ENCODE measurements around the gene ST3GAL4.
"Not testable (repeated sequence)": the region's sequence is repeated elsewhere in the genome, so short reads cannot be mapped to it uniquely, and the experiment has no call there.

ST3GAL4 gene

DNA sequence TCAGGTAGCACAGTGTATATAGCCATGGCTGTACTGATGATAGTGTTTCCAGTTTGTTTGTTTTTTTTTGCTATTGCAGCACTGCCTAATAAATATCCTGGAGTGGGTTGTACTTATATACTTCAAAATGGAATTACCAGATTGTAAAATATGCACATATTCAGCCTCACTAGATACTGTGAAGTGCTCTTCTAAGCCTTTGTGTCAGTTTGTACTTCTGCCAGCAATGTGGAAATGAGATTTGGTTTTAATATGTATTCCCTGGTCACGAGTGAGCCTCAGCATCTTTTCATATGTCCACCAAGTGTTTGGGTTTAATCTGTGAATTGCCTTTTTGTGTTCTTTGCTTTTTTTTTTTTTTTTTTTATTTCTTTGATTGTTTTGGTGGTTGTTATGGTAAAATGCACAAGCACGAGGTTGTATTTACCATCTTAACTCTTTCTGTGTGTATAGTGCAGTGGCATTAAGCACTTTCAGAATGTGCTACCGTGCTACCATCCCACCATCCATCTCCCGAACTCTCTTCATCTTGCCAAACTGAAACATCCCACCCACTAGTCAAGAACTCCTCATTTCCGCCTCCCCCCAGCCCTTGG is 34.9 kb downstream of the ST3GAL4 start:
- no peak for DNase-seq (ENCODE audit: low read depth)

- no peak for DNase-seq (ENCODE audit: low read depth)
Observed at GRCh38 chr11:126391286-126391954, 35.9 kb downstream of the ST3GAL4 start.

DNA sequence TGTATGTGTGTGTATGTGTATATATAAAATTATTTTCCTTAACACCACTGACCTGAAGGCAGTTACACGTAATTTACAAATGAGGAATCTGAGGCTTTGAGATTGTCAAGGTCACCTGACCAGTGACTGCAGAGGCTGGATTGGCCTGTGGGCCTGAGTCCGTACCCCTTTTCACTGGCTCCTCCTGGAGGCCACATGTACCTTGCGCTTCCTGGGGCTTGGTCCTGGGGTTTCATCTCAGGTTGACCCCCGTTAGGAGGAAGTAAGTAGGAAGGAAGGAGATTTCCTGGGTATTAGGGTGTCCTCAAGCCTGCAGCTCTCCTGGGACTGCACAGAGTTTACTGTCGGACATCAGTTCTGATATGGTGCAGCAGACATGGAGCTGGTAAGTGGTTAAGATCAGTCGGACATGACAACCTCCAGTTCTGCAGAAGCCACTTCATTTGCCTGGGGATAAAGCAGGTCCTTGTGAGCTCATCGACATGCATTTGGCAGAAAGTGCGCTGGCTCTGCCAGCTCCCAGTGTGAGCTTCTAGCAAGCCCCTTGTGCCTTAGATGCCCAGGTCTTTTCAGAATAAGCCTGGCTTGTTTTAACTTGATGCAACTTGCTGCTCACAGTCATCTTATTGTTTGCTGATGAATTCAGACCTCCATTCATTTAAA is 36.6 kb downstream of the ST3GAL4 start:
- DNase-seq (ENCODE audit: low read depth), result no peak

GRCh38 chr11:126392633-126393013 is 37.1 kb downstream of the ST3GAL4 start:
- no peak for DNase-seq (ENCODE audit: low read depth)

DNA sequence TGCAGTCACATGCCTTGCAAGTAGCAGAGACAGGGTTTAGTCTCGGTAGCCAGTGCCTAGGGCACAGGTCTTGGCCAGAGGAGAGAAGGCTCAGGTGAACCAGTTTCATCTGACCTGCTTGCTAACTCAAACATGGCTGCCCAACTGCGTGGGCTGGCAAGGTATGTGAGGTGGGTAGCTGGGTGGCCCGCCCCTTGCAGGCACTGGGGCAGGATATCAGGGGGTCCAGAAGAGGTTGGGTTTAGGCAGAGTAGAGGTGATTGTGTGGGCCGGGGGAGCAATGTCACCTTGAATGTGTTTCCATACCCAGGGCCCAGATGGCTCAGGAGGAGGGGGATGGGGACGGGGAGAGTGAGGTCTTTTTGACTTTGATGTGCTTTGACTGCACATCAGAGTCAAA is 37.7 kb downstream of the ST3GAL4 start:
- DNase-seq (ENCODE audit: low read depth), result no peak

- no peak for DNase-seq (ENCODE audit: low read depth)
Observed at GRCh38 chr11:126394036-126394435, 38.5 kb downstream of the ST3GAL4 start.

DNA sequence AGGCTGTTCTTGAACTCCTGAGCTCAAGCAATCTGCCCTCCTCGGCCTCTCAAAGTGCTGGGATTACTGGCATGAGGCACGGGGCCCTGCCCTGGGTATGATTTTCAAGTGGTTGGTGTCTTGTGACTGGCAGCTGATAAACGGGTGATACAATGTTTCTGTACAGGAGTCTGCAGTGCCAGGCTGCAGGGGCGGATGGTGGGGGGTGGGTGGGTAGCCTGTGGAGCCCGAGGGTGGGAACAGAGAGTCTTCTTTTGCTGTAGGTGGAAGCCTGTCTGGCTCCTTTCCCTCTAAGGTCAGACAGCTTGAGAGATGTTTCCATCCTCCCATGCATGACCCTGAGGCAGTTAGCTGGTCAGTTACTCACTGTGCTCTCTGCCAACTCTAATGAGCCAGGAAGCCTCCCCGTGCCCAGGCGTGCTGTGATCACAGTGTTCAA is 39.2 kb downstream of the ST3GAL4 start:
- DNase-seq (ENCODE audit: low read depth), result not testable (repeated sequence)

GRCh38 chr11:126395784-126396183 is 40.3 kb downstream of the ST3GAL4 start:
- DNase-seq (ENCODE audit: low read depth), result not testable (repeated sequence)

DNA sequence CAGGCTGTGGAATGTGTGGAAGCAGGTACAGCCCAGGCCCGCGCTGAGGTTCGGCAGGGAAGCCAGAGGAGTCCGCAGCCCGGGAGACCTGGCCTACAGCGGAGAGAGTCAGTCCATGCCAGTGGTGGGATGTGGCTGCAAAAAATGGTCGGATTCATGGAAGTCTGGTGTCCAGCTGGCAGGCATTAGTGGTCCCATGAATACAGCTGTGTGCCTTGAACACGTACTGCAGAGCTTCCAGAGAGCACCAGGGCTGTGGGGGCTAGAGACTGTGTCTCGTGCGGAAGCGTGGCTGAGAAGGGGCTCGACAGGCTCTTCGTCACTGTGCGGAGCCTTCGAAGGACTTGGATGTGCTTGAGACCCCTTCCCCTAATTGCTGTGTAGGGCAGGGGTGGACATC is 40.8 kb downstream of the ST3GAL4 start:
- not testable (repeated sequence) for DNase-seq (ENCODE audit: low read depth)

GRCh38 chr11:126396965-126397364 is 41.5 kb downstream of the ST3GAL4 start:
- no peak for DNase-seq (ENCODE audit: low read depth)

GRCh38 chr11:126398296-126398695 is 42.8 kb downstream of the ST3GAL4 start:
- DNase-seq (ENCODE audit: low read depth), result no peak

DNA sequence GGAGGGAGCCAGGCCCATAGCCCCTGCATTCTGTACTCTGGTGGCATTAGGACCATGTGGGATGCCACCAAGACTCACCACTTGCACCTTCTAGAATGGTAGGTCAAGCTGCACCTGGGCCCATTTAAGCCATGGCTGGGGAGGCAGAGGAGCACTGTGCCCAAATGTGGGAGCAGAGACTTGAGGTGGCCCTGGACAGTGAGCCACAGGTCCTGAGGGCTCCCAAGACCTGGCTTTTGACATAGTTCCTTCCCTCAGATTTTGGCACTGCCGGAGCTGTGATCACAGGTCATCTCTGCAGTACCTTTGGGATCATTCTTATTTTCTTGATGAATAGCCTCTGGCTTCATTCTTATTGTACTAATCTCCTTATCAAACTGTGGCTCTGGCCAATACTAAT is 43.2 kb downstream of the ST3GAL4 start:
- DNase-seq (ENCODE audit: low read depth), result no peak

DNA sequence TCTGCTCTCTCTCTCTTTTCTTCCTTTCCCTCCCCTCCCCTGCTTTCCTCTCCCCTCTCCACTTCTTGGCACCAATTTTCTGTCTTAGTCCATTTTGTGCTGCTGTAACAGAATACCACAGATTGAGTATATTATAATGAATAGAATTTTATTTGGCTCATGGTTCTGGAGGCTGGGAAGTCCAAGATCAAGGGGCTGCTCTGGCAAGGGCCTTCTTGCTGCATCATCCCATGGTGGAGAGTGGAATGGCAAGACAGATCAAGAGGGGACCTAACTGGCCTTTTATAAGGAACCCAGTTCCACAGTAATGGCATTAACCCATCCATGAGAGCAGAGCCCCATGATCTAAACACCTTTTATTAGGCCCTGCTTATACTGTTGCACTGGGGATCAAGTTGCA is 44.5 kb downstream of the ST3GAL4 start:
- DNase-seq (ENCODE audit: low read depth), result no peak

- no peak for DNase-seq (ENCODE audit: low read depth)
Observed at GRCh38 chr11:126400479-126400878, 45.0 kb downstream of the ST3GAL4 start.

DNA sequence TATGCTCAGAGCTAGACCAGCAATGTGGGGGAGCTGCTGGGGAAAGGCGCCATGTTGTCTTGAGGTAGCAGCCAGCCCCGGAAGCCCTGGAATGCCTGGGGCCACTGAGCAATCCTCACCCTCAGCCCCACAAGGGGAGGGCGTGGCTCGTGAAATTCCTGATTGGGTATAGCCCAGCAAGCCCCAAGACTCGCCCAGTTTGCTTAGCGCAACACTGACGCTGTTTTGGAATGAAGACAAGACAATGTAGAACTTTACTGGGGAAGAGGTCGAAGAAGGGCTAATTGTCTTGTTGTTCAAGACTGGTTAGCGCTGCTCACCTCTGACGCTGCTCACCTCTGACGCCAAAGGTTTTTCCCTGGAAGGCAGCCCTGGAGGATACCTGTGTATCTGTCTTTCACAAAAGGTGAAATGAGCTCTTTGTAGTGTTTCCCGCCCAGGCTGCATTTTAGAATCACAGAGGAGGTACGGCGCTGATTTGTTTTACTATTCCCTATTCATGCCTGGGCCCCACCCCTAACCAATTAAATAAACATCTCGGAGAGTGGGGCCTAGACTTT is 47.6 kb downstream of the ST3GAL4 start:
- no peak for DNase-seq (ENCODE audit: low read depth)

DNA sequence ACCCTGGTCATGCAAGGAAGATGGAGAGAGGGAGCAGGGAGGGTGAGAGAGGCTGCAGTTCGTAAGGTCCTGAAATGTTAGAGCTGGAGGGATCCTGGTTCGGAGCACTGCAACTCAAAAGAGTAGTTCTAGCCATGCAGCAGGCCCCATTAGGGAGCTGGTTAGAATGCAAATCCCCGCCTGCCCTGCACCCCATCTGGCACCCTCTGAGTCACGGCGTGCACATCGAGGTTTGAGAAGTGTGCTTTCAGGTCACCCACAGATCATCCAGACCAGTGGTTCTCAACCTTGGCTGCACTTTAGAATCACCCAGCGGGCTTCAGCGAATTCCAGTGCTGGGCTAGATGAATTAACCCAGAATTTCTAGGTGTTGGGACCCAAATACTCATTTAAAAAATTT is 48.2 kb downstream of the ST3GAL4 start:
- DNase-seq (ENCODE audit: low read depth), result no peak

DNA sequence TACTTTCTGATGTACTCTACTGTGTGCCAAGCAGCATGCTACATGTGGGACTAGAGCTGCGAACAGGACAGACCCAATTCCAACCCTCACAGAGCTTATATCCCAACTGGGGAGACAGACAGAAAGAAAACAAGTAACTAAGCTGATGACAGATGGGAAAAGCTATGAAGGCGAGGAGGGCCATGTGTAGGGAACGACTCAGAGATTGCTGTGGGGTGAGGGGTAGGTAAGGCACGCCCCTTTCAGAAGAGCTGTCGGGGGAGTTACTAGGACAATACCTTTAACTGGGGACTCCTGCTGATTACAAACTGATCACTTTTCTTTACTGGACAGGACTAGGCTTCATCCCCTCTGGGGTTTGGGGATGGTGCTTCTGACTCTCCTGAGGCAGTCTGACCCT is 48.9 kb downstream of the ST3GAL4 start:
- DNase-seq (ENCODE audit: low read depth), result no peak

DNA sequence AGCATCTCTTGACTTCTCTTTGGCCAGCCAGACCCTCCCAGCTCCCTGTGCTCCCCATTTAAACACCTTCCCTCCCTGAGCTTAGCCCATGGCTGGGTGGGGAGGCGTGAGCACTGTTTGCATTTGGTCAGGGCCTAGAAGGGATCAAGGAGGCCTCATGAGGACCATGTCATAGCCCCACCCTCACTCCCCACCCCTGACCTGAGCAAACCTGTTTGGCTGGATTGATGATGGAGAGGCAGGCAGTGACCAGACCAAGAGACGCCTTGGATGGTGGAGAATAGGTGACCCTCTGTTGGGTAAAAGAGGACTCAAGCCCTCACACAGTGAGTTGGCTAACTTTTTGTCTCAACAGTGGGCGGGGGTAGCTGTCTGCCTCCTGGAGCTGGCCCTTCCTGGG is 49.9 kb downstream of the ST3GAL4 start:
- no peak for DNase-seq (ENCODE audit: low read depth)

DNA sequence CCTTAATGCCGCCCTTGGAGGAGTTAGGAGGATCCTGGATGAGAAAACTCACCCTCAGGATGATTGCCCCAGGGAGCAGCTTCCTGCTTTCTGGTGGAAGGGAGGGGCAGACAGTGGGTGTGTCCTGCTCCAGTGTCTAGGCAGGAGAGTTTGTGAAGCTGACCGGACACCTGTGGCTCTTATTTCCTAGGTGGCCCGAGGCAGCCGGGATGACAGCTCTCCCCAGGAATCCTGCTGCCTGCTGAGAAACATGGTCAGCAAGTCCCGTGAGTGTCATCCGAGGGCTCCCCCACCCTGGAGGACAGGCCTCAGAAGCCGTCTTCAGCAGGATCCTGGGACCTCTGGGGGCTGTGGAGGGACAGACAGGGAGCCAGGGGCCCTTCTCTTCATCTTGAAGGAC is 50.4 kb downstream of the ST3GAL4 start:
- no peak for DNase-seq (ENCODE audit: low read depth)

DNA sequence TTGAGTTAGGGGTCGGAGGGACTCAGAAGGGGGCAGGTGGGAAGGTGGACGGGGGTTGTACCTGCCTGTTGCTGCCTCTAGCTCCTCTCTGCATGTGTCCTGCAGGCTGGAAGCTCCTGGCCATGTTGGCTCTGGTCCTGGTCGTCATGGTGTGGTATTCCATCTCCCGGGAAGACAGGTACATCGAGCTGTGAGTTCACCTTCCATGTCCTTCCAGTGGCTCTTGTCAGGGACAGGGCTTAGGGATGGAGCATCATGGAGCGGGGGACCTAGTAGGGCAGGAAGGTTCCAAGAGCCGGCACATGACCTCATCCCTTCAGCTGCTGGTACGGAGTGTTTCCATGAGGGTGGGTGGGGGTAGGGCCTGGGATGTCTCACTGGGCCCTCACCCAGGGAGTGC is 50.9 kb downstream of the ST3GAL4 start:
- no peak for DNase-seq (ENCODE audit: low read depth)

DNA sequence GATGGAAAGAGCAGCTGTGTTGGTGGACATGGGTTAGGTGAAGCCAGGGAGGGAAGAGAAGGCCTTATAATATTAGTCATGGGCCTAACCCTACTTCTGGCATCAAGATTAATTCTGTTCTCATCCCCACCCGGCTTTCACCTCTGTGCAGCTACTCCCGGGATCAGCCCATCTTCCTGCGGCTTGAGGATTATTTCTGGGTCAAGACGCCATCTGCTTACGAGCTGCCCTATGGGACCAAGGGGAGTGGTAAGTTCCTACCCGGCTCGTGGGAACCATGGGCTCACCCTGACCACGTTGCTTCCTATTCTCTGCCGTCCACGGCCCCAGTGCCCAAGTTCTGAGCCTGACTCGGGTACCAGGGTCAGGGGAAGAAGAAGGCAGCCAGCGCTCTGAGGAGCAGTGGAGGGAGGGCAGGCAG is 51.6 kb downstream of the ST3GAL4 start:
- DNase-seq (ENCODE audit: low read depth), result no peak

GRCh38 chr11:126407682-126408288 is 52.3 kb downstream of the ST3GAL4 start:
- no peak for DNase-seq (ENCODE audit: low read depth)

GRCh38 chr11:126408496-126408895 is 53.0 kb downstream of the ST3GAL4 start:
- DNase-seq (ENCODE audit: low read depth), result no peak
